Natural killer cell (primary cell): Measurements from ENCODE around the gene MEGF6. TPM values are rescaled to one million over a fixed set of nuclear protein-coding genes. Genes with fewer than 3 reads are reported as not detected.

Source experiments
- ATAC-seq, 3 donors: fragments of 150-1000 bp in 2 of 3; fragments of 200-7000 bp in 1 of 3; cut with Tn5 transposase; 1 replicate in 1 of 3; 2 replicates in 2 of 3; pipeline ENCODE4 v1.10.0; 2021; ENCODE audit warnings: mild to moderate bottlenecking in 2 of 3, moderate library complexity in 2 of 3
- DNase-seq, 2 donors: peaks; one replicate each; pipeline versions ENCODE4 v3.0.0 to v3.0.0-alpha.2; 2013 to 2021; ENCODE audit warnings: mixed read lengths in 1 of 2
- H3K27ac ChIP-seq: one replicate; pipeline ENCODE4 v1.5.1; 2013; ENCODE audit warnings: mild to moderate bottlenecking, low read length
- H3K27me3 ChIP-seq: one replicate; pipeline ENCODE4 v1.6.1; 2013; ENCODE audit warnings: low read length; ENCODE audit not compliant: control insufficient read depth, insufficient read depth
- H3K36me3 ChIP-seq: one replicate; pipeline ENCODE4 v1.6.1; 2013; ENCODE audit warnings: low read length; ENCODE audit not compliant: control insufficient read depth, insufficient read depth
- H3K4me1 ChIP-seq: one replicate; pipeline ENCODE4 v1.6.1; 2013; ENCODE audit warnings: low read length; ENCODE audit not compliant: control insufficient read depth, insufficient read depth
- H3K4me3 ChIP-seq: one replicate; pipeline ENCODE4 v1.5.1; 2013; ENCODE audit warnings: low read length
- H3K9me3 ChIP-seq: one replicate; pipeline ENCODE4 v1.6.1; 2013; ENCODE audit warnings: low read length; ENCODE audit not compliant: control insufficient read depth, insufficient read depth
- H3K27ac Mint-ChIP-seq, 2 donors: one replicate each; pipeline ENCODE4 v1.8.0; 2022; ENCODE audit warnings: mild to moderate bottlenecking in 2 of 2, mixed read lengths in 2 of 2, moderate library complexity in 1 of 2
- H3K27me3 Mint-ChIP-seq, 2 donors: one replicate each; pipeline ENCODE4 v1.8.0; 2022; ENCODE audit warnings: low read depth in 2 of 2, mixed read lengths in 2 of 2
- H3K36me3 Mint-ChIP-seq: one replicate; pipeline ENCODE4 v1.8.0; 2022; ENCODE audit warnings: mixed read lengths
- H3K4me1 Mint-ChIP-seq, 2 donors: one replicate each; pipeline ENCODE4 v1.8.0; 2022; ENCODE audit warnings: mixed read lengths in 2 of 2
- H3K4me3 Mint-ChIP-seq: one replicate; pipeline ENCODE4 v1.8.0; 2022; ENCODE audit warnings: mild to moderate bottlenecking, moderate library complexity, mixed read lengths
- H3K9me3 Mint-ChIP-seq, 2 donors: one replicate each; pipeline ENCODE4 v1.8.0; 2022; ENCODE audit warnings: mixed read lengths in 2 of 2
- CTCF ChIP-seq: fragments of 200-600 bp; IDR thresholded peaks from one replicate; pipeline ENCODE4 v1.8.0; 2022; ENCODE audit warnings: antibody characterized with exemption
- WGBS: methylation state at CpG from one replicate; pipeline ENCODE4 v1.1.7; 2013; ENCODE audit warnings: missing lambda C conversion rate; ENCODE audit not compliant: insufficient coverage; 5-methylcytosine and 5-hydroxymethylcytosine counted together
- intact Hi-C: fragments of 100-400 bp; cut with micrococcal nuclease; formaldehyde crosslinking; loops from one replicate; pipeline ENCODE4 v1.14.2; 2022
- total RNA-seq, 4 donors: library from RNA; stranded (reverse); fragments of 120-200 nt in 1 of 4; gene quantifications; one replicate each; pipeline versions ENCODE4 v1.2.3 to v1.2.4, GENCODE V29; 2013 to 2022

The MEGF6 gene
- total RNA-seq, 3 donors from 2014 or later (not counting 1 experiment from before 2014, with no cell fraction given) = 3.1 to 15.6 (median 5.1) TPM

DNA sequence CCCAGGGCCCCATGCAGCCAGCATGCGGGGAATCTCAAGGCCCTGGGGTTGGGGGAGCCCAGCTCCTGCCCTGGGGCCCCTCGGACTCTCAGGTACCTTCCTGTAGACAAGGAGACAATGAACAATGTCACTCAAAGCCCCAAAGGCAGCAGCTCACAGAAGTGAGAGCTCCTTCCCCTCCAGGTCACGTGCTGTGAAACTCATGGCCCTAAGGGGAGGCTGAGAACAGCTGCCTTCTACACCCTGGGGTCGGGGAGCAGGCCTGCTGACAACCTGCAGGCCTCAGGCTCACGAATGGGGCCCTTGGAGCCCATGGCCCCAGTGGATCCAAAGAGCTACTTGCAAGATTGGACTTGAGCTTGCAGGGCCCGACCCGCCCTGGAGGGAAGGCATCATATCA, 3.2 kb downstream of the MEGF6 start:
- Mint-ChIP-seq H3K4me3 (no peak overlapping the region), H3K36me3 (no peaks in the 10 kb centered on the region), H3K27ac (no peak overlapping the region), H3K4me1 (peaks cover 4 to 7% of the 10 kb centered on the region in 2 donors), H3K27me3 (peaks cover 0 to 16% of the 10 kb centered on the region in 2 donors), H3K9me3 (no peaks in the 10 kb centered on the region)
- H3K36me3 ChIP-seq = no peaks in the 10 kb centered on the region
- intact Hi-C loops = no loop called here
- WGBS = 78% methylated on average over 7 of the region's 7 CpGs
- no peak for ATAC-seq
- TF ChIP-seq CTCF = no peak
- peaks cover 5% of the 10 kb centered on the region for H3K27me3 ChIP-seq
- H3K9me3 ChIP-seq = no peaks in the 10 kb centered on the region
- DNase-seq = no peak
- H3K4me1 ChIP-seq = peaks cover 12% of the 10 kb centered on the region
- H3K4me3 ChIP-seq = no peak overlapping the region
- no peak overlapping the region for H3K27ac ChIP-seq

- Histone ChIP-seq H3K27ac (no peak overlapping the region), H3K36me3 (no peaks in the 10 kb centered on the region), H3K9me3 (no peaks in the 10 kb centered on the region), H3K27me3 (peaks cover 5% of the 10 kb centered on the region), H3K4me1 (peaks cover 12% of the 10 kb centered on the region), H3K4me3 (no peak overlapping the region)
- Mint-ChIP-seq H3K27ac (no peak overlapping the region), H3K27me3 (peaks cover 0 to 14% of the 10 kb centered on the region in 2 donors), H3K4me1 (peaks cover 4 to 7% of the 10 kb centered on the region in 2 donors), H3K4me3 (no peak overlapping the region), H3K9me3 (no peaks in the 10 kb centered on the region), H3K36me3 (no peaks in the 10 kb centered on the region)
- no peak for TF ChIP-seq CTCF
- ATAC-seq (no peak), DNase-seq (no peak)
- WGBS = 92% methylated on average over 18 of the region's 18 CpGs
- intact Hi-C loops = no loop called here
Measured at GRCh38 chr1:3607703-3608065, 3.6 kb downstream of the MEGF6 start.

DNA sequence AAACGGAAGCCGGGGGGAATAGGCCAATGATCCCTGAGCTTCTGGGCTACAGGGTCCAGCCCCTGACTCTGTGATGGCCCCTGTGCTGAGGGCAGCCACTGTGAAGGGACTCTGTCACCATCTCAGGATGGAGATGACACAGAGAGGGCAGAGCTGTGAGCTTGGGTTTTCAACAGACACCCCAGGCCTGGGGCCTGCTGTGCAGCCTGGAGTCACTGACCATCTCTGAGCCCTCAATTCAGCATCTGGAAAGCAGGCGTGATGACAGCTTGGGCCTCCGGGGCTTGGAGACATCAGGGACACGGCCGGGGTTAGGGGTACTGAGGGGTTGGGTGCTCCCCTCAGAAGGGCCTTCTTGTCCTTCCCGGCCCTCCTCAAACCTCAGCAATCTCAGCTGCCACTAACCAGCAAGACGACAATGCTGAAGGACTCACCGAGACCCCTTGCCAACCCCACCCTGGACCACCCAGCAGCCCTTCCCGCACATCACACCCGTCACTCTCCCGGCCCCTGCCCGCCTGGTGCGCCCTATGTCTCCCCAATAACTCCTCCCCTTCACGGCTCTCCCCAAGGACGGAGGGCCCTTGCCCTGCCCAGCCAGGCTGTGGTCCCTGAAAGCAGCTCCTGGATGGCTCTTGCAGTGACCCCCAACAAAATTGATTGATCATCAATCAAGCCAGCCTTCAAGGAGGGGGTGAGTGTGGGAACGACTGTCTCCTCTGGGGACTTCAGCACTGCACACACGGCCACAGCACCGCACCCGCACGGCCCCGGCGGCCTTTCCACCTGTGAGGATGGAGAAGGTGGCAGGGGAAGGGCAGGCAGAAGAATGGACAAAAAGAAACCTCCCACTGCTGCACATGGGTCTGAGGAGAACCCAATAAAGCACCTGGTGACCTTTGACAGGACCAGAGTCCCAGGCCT, 4.3 kb downstream of the MEGF6 start:
- intact Hi-C loops = no loop called here
- no peaks in the 10 kb centered on the region for H3K9me3 ChIP-seq
- peaks cover 11% of the 10 kb centered on the region for H3K4me1 ChIP-seq
- Mint-ChIP-seq H3K27ac (no peak overlapping the region), H3K4me3 (no peak overlapping the region), H3K36me3 (no peaks in the 10 kb centered on the region), H3K9me3 (no peaks in the 10 kb centered on the region), H3K27me3 (peaks cover 0 to 12% of the 10 kb centered on the region in 2 donors), H3K4me1 (peaks cover 4 to 6% of the 10 kb centered on the region in 2 donors)
- no peaks in the 10 kb centered on the region for H3K36me3 ChIP-seq
- ATAC-seq (no peak), DNase-seq (no peak)
- no peak for TF ChIP-seq CTCF
- no peak overlapping the region for H3K4me3 ChIP-seq
- no peak overlapping the region for H3K27ac ChIP-seq
- 91% methylated on average over 19 of the region's 23 CpGs for WGBS
- peaks cover 4% of the 10 kb centered on the region for H3K27me3 ChIP-seq
